Raji (cell line): ENCODE measurements around the gene LSR.

Source experiments
- POLR2A ChIP-seq: IDR thresholded peaks from 2 replicates; pipeline ENCODE4 v1.6.1; 2011; ENCODE audit warnings: low read depth, low read length, control low read depth; ENCODE audit not compliant: insufficient read depth

The LSR gene

DNA sequence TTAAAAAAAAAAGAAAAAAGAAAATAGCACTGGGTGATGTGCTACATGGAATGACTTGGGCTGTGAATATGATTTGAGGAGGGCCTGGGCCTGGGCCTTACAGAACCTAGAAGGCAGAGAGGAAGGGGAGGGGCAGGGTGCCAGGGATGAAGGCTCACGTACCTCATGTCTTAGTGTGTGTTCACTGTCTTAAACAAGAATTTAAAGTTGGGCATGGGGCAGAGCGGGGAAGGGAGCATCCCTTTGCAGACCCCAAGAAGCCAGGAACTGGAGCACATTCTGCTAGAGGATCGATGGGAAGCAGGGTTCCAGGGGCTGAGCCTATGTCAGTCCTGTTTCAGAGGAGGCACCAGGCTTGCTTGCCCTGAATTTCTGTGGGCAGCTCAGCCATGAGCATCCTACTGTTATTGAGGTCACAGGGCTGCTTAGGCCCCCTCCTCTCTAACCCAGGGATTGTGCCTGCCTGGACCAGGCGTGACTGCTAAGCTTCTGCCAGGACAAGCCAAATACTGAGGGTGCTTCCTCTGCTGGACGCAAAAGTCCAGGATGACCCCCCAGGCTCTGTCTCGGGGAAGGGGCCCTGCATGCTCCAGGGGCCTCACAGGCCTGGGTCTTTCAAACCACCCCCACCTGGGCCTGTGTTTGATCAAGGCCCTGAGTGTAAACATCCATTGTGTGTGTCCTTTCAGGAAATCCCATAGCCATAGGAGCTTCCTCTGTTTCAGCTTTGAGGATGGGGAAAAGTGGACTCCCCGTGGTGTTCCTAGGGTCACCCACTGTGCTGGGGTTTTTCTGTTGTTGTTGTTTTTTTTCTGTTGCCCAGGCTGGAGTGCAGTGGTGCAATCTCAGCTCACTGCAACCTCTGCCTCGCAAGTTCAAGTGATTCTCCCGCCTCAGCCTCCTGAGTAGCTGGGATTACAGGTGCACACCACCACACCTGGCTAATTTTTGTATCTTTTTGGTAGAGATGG is 4.8 kb downstream of the LSR start:
- TF ChIP-seq POLR2A = no peak

DNA sequence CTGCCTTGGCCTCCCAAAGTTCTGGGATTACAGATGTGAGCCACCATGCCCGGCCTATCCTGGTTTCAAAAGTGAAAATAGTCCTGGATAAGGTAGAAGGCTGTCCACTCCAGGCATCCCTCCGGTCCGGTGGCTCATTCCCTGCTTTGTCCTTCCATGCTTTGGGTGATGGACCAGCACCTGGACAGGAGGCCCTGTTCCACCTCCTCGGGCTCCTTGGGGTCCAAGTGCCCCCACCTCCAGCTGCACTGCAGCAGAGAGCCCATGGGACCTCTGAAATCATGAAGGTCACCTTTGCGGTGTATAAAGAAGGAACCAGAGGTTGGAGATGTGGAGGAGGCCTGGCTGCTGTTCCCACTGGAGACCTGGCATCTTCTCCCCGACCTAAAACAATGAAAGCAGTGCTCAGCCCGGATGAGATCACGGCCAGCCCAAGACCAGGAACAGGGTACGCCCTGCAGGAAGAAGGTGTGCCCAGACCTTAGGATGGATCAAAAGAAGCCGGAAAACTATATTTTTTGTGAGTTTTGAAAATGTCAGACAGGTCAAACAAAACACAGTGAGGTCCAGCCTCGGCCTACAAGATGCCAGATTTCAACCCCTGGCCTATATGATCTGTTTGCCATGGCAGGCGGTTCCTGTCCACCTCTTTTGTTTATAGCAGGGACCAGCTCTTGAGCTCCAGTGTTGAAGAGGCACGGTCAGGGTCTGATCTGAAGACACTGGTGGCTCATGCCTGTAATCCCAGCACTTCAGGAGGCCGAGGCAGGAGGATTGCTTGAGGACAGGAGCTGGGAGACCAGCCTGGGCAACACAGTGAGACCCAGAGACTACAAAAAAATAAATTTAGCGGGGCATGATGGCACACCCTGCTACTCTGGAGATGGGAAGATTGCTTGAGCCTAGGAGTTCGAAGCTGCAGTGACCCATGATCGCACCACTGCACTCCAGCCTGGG is 5.8 kb downstream of the LSR start:
- TF ChIP-seq POLR2A = no peak

GRCh38 chr19:35256566-35256965 is 7.8 kb downstream of the LSR start:
- TF ChIP-seq POLR2A = no peak

- TF ChIP-seq POLR2A = no peak
Measured at GRCh38 chr19:35257113-35257461, 8.3 kb downstream of the LSR start.

GRCh38 chr19:35260694-35261304 is 12.0 kb downstream of the LSR start:
- TF ChIP-seq POLR2A = no peak

- peak; percentile 27; the same call in 1 of the 2 replicates for TF ChIP-seq POLR2A
Measured at GRCh38 chr19:35261356-35262100, 12.7 kb downstream of the LSR start.

DNA sequence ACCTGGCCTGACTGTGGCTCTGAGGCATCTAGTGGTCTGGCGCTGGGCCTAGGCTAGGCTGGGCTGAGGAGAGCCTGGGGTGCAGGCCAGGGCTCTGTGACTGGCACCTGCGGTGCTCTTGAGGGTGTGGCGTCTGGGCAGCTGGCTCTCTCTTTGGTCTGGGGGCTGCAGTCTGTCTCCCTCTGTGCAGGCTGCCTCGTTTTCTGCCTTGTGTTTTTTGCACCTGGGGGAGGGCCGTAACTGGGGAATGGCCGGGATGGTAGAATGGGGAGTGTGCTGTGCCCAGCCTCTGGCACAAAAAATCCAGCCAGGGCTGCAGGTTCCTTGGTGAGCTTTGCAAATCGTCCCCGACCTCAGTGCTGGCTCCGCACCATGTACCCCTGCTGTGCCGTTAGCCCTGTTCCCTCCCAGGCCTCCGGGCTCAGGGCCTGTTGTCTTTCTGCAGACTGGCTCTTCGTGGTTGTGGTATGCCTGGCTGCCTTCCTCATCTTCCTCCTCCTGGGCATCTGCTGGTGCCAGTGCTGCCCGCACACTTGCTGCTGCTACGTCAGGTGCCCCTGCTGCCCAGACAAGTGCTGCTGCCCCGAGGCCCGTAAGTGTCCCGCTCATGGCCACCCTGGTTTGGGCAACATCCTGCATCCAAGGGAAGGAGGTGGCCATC is 13.4 kb downstream of the LSR start:
- TF ChIP-seq POLR2A = peak; percentile 17; the same call in 1 of the 2 replicates

- TF ChIP-seq POLR2A = 0 out of 2 replicates have a peak, but pooled peaks have one; percentile 12
Measured at GRCh38 chr19:35264268-35265125, 15.7 kb downstream of the LSR start.

DNA sequence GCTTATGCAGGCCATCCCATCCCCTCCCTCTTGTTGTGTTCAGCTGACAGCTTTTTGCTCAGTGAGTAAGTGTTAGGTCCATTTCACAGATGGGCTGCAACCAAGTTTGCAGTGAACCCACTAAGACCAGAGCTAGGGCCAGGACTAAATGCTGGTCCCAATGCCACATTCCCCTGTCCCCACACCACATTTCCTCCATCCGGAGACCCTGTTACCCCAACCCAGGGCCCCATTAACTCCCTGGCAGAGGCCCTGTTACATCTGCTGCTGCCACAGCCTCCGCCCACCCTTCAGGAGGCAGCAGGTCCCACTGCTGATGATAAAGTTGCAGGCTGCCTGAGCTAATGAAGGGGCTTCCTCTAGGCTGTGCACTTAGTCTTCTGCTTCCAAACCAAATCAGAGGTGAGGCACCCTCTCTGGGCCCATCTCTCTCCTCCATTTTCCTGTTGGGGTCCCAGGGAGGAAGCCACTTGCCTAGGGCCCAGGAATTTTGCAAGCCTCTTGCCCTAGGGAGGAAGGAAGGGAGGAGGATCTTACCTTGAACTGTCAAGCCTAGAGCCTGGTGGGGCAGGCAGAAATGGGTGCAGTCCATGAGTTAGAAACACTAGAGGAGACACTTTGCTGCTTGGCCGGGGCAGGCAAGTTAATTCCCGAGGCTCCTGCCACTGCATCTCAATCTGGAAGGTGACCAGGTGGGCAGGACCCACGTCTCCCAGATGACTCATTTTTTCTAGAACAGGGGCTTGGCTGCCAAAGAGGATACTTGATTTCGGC is 16.5 kb downstream of the LSR start:
- TF ChIP-seq POLR2A = 0 out of 2 replicates have a peak, but pooled peaks have one; percentile 12

- peak; percentile 1; the same call in 1 of the 2 replicates for TF ChIP-seq POLR2A
Measured at GRCh38 chr19:35265900-35266519, 17.2 kb downstream of the LSR start.

DNA sequence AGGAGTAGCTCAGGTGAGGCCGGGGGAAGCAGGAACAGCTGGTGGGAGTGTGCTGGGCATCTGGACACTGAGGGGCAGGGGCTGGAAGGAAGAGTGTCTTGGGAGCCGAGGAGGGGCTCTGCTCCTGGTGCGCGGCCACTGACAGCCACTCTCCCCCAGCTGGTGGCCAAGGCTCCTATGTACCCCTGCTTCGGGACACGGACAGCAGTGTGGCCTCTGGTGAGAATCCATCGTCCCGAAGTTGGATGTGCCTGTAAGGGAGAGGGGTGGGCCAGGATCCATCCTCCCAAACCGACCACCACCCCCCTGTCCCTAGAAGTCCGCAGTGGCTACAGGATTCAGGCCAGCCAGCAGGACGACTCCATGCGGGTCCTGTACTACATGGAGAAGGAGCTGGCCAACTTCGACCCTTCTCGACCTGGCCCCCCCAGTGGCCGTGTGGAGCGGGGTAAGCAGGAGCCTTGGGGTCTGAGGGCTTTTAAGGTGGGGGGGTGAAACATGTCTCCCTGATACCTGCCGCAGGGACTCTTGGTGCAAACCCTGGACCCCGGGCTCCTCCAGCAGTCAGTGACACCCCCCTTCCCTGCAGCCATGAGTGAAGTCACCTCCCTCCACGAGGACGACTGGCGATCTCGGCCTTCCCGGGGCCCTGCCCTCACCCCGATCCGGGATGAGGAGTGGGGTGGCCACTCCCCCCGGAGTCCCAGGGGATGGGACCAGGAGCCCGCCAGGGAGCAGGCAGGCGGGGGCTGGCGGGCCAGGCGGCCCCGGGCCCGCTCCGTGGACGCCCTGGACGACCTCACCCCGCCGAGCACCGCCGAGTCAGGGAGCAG is 17.9 kb downstream of the LSR start:
- TF ChIP-seq POLR2A = peak; percentile 6; the same call in 1 of the 2 replicates
